Activated CD8-positive, alpha-beta memory T cell treated with anti-CD3 and anti-CD28 coated beads, Interleukin-2, amount 50 U/mL, for 24 hours (primary cell): ENCODE data around the gene C2CD5.
"Not testable (repeated sequence)": the region's sequence is repeated elsewhere in the genome, so short reads cannot be mapped to it uniquely, and the experiment has no call there.

Experiments
- DNase-seq: peaks from one replicate; pipeline ENCODE4 v3.0.0-alpha.2; 2020; ENCODE audit errors: extremely low read depth

The C2CD5 gene

DNA sequence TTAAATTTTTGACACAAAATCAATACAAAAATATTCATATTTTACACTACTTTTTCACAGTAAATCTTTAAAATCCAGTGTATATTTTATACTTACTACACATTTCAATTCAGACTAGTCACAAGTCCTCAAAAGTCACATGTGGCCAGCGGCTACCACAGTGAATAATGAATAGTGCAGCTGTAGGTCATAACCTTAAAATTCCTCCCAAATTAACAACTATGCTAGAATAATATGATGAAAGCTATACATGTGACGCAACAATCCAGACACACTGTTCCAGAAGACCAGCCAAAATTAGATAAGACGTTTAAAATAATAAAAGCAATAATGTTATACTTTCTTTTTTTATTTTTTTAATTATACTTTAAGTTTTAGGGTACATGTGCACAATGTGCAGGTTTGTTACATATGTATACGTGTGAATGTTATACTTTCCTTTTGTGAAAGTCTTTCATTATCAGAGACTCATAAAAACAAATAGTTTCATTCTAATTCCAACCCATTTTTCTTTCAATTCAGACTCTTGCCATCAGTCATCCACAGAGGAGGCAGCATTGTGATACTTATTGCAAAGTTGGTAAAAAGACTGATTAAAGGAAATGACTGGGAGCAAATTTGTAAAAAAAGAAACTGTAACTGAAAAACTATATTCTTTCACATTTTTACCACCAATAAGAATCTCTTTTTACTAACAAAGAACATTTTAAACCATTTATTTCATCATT is 67.0 kb downstream of the C2CD5 start:
- DNase-seq = no peak

DNA sequence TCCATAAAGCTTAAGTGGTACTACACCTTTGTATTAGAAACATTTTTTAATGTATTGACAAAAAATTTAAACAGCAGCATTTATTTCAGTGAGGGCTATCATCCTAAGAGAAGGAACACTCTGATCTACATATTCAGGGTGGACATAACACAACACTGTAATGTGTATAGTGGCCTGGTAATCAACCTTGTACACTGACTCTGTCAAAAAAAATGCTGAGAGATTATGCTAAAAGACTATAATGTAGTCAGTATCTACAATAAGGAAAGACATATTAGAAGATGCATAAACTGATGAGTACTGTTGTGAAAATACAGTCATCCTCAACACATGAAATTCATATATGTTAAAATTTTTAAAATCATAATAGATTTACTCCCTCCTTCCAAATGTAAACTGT is 68.2 kb downstream of the C2CD5 start:
- DNase-seq = no peak

DNA sequence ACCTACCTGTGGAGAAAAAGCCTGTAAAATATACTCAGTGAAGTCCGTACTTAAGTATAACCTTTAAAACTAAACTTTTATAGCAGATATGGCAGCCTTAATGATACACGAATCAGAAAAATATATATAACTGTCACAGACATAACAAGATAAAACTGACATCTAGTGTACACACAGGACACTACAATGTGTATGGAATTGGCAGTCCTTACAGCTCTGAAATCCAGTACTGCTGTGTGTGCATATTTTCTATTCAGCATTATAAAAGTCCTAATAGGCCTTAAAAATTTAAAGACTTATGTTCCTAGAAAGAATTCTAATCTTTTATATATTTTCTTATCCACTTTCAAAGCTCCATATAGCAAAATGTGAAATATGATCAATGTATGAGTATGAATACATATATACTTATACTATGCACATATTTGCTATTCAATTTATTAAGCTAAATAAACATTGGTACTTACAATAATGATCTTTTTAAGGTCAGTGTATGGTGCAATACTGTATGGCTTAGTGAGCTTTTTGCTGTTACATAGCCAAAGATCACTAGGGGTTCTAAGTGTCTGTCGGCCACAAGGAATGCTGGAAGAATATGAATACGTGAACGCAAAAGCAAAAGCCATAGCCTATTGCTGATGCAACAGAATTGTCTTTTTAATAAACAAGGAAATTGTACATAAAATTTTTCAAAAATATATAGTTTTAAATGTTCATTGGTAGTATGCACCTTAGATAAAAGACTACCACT is 69.2 kb downstream of the C2CD5 start:
- no peak for DNase-seq

DNA sequence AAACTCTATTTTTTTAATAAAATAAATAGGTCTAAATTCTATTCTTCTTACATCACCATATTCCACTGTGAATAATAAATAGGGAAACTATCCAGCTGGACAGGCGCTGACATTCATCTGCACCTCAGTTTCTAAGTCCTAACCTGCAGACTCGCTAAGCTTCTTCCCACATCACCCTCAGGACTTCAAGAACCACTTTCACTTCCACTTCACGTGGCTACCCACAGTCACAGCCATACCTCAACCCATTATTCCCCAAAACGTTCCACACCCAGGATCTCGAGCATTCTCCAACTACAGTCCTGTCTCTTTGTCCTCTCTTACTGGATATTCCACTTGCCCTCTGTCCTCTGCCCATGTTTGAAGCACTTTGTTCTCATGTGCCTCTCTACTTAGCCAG is 71.1 kb downstream of the C2CD5 start:
- DNase-seq = no peak

DNA sequence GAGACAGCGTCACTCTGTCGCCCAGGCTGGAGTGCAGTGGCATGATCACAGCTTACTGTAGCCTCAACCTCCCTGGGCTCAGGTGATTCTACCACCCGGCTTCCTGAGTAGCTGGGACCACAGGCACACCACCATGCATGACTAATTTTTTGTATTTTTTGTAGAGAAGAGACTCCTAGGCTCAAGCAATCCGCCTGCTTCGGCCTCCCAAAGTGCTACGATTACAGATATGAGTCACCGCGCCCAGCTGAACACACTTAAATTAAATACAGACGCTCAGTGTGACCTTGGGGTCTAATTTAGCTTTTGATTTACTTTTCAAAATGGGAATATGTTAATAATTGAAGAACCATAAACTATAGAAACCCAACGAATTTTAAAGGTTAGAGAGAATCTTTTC is 77.2 kb downstream of the C2CD5 start:
- DNase-seq = no peak

DNA sequence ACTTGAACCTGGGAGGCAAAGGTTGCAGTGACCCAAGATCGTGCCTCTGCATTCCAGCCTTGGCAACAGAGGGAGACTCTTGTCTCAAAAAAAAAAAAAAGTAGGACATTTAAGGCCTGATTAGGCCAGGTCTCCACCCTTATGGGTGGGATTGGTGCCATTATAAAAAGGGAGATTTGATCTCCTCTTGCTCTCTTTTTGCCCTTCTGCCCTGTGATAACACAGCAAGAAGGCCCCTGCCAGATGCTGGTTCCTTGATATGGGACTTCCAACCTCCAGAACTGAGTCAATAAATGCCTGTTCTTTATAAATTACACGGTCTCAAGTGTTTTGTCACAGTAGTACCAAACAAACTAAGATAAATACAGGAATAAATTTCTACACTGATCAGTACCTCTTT is 81.0 kb downstream of the C2CD5 start:
- no peak for DNase-seq

DNA sequence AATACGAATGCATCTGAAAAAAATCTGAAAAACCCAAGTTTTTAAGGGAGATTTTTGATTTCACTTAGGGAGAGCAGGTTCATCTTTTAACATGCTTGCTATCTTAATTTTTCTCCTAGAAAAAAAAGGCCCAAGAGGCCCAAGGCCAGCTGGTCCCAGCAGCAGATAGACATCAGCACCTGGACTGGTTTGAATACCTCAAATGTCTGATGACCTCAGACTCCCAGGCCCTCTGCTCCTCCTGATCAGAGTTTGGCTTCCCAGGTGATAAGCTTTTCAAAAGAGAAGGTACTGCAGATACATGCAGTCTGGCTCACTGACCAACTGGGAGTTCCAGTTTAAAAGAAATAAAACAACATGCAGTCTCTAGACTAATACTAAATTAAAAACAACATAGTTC is 82.6 kb downstream of the C2CD5 start:
- no peak for DNase-seq

DNA sequence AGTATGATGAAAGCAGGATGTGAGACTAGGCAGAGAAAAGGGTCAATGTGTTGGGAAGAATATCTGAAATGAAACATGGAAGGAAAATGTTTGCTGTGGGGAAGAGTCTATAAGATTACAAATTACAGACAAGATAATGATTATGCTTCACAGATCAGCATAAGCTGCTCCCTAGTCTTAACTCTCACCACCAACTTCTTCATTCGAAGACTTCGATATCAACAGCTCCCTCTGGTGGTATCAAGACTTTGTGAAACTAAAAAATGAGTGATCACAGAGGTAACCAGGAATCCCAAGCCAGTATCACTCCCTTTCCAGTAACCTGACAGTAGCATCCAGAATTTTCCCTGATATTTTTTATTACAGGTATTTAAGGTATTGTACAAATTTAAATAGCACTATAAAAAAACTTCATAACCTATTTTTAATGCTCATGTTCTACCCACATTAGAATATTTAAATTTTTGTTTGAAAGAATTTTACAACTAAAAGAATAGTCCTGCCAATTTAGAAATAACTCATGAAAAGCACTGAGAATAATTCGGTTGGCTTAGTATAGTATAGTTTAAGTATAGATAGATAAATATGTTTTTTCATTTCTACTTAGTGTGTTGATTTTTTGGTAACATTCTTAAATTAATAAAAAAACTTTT is 84.4 kb downstream of the C2CD5 start:
- DNase-seq = no peak

DNA sequence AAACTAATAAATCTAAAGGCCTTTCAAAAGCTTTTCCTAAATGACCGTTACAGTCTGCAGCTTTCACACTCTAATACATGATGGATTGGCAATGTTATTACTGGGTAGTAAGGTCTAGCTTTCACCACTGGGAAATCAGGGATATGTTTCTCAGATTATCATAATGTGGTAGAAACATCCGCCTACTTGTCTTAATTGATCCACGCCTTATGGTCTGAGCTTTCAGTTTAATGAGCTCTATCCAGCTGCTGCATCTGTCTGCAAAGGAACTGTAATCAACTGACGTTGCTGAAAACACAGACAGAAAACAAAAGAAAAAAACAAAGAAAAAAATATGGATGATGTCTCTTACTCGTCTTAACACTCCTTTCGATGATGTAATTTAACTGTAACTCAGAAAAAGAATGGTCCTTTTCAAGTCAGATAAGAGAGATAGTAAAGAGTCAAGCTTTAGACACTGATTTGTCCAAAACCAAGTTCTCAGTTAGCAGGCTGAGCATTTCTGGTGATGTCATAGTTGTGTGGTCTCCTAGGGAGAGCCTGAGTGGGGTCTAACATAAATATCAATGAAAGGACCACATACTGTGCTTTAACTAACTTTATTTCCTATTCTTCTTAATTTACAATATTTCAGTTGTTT is 85.9 kb downstream of the C2CD5 start:
- no peak for DNase-seq

DNA sequence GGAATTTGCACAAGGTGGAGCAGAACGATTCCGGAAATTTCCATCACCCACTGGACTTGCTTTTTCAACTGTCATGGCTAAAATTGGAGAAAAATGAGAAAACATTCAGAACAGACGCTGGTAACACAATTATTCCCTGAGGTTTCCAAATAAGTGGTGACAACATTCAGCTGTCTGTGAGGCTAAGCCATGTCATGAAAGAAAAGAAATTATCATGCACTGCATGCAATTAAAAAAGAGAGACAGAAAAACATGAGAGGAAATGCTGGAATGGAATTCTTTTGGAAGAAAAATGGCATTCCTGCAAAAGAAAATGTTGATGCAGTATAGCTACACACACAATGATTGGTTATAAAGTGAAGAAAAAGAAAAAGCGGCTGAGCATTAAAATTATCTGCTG is 87.3 kb downstream of the C2CD5 start:
- DNase-seq = no peak

DNA sequence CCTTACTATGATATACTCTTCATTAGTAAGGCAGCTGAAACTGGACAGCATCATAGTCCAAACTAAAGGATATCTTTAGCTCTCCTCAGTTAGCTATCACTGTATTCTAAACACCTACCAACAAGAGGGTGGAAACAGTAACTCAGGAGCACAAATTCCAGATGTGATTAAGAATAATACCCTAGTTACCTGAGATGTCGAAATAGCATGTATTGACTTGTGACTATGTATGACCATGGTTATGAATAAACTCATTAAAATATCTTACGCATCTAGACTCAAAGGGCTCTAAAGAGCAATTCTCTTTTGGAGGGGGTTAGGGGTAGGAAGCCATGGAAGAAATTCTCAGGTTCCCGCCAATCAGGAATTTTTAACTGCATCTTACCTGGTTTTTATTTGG is 90.8 kb downstream of the C2CD5 start:
- DNase-seq = no peak

DNA sequence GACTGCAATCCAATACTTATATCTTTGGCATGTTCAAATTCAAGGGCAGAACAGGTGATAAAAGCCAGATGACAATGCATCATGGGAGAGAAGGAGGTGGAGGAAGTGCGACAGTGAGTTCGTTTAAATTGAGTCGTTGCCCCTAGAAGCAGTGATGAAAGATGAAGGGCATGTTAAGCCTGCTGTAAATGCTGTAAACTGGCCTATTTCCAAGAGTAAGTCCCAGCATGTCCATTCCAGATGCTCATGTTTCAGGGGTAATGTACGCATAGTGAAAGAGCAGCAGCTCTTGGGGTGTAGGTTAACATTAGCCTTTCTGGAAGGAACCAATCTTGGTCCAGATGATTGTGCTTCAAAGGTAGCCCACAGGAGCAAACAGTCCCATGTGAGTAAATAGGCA is 97.1 kb downstream of the C2CD5 start:
- no peak for DNase-seq

DNA sequence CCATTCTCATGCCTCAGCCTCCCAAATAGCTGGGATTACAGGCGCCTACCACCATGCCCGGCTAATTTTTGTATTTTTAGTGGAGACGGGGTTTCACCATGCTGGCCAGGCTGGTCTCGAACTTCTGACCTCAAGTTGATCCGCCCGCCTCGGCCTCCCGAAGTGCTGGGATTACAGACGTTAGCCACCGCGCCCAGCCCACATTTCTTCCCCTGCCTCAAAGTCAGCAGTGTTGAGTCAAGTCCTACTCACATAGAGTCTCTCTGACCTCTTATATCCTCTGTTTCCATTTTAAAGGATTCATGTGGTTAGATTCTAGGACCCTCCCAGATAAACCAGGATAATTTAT is 100.1 kb downstream of the C2CD5 start:
- DNase-seq = not testable (repeated sequence)

DNA sequence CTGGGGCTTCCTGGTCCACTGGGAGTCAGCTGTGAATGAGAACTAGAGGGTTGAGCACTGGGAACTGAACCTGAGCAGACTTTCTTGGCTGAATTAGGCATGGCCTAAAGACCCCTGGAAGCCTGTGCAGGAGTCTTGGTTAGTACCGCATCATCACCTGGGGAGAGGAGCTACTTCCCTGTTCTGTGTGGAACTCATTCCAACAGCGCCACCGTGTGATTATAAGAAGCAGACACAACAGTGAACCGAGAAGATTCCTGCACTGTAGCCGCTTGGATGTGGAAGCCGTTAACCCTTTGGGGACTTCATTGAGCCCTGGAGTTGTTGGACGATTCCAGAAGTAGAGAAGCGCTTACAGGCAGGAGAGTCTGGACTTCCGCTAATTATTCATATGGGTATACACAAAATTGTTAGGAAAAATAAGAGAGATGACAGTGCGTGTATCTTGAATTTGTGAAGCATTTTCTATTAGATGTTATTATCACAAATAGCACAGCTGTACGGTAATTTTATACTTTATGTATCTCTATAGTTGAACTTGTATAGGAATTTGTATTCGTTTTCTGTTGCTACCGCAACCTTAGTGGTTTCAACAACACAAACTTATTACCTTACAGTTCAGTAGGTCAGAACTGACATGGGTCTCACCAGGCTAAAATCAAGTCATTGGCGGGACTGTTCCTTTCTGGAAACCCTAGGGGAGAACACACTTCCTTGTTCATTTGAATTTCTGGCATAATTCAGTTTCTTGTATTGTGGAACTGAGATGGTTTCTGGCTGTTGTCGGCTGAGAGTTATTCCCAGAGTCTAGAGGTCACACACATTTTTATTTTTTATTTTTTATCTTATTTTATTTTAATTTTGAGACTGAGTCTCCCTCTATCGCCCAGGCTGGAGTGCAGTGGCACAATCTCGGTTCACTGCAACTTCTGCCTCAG is 100.7 kb downstream of the C2CD5 start:
- peak; percentile 28 for DNase-seq

DNA sequence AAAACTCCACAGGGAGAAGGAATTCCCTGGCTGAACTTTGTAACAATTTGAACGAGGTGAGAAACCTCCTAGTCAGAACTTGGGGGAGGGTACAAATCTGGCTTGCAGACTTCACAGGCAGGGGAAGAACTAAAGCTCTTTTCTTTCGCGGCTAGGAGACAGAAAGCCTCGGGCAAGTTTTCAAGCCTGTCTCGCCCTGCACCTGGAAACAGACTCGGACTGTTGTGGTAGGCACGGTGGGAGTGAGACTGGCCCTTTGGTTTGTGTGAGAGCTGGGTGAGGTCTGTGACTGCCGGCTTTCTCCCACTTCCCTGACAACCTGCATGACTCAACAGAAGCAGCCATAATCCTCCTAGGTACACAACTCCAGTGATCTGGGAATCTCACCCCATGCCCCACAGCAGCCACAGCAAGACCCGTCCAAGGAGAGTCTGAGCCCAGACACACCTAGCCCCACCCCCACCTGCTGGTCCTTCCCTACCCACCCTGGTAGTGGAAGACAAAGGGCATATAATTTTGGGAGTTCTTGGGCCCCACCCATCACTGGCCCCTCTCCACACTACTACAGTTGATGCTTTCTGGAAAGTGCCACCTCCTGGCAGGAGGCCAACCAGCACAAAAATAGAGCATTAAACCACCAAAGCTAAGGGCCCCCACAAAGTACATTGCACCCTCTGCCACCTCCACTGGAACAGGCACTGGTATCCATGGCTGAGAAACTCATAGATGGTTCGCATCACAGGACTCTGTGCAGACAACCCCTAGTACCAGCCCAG is 107.1 kb downstream of the C2CD5 start:
- DNase-seq = no peak

DNA sequence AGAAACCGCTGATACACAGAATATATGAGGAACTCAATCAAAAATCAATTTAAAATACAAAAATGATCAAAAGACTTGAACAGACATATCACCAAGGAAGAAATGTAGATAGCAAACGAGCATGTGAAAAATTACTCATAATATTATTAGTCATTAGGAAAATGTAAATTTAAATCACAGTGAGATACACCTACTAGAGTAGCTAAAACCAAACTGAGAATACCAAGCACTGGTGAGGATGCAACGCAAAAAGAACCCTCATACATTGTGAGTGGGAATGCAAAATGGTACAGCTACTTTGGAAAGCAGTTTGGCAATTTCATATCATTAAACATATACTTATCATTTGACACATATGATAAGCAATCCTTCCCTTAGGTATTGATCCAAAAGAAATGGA is 108.8 kb downstream of the C2CD5 start:
- no peak for DNase-seq

DNA sequence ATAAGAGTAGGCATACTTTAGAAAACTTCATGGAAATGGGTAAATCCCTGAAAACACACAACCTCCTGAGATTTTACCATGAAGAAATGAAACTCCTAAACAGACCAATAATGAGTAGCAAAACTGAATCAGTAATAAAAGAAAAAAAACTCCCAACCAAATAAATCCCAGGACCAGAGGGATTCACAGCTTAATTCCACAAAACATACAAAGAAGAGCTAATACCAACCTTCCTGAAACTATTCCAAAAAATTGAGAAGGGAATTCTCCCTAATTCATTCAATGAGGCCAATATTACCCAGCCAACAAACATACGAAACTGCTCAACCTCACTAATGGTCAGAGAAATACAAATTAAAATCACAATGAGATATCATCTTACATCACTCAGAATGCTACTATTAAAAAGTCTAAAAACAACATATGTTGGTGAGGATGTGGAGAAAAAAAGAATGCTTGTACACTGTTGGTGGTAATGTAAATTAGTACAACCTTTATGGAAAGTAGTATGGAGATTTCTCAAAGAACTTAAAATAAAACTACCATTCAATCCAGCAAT is 112.6 kb downstream of the C2CD5 start:
- no peak for DNase-seq

DNA sequence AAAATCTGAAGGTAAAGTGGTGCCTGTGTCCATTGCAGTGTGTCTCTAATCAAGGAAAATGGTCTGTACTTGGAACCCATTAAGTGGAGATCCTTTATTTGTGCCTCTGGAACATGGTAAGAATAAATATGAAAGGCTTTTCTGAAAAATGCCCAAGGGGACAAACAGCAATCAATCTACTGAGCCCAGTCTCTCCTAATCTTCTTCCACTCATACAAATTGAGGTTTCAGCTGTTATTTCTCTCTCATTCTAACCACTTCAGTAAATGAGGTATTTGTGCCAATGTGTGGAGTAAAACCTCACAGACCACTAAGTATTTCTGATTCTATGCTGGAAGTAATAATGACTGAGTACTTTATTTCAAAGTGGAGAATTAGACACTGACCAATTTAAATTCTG is 127.5 kb downstream of the C2CD5 start:
- no peak for DNase-seq

DNA sequence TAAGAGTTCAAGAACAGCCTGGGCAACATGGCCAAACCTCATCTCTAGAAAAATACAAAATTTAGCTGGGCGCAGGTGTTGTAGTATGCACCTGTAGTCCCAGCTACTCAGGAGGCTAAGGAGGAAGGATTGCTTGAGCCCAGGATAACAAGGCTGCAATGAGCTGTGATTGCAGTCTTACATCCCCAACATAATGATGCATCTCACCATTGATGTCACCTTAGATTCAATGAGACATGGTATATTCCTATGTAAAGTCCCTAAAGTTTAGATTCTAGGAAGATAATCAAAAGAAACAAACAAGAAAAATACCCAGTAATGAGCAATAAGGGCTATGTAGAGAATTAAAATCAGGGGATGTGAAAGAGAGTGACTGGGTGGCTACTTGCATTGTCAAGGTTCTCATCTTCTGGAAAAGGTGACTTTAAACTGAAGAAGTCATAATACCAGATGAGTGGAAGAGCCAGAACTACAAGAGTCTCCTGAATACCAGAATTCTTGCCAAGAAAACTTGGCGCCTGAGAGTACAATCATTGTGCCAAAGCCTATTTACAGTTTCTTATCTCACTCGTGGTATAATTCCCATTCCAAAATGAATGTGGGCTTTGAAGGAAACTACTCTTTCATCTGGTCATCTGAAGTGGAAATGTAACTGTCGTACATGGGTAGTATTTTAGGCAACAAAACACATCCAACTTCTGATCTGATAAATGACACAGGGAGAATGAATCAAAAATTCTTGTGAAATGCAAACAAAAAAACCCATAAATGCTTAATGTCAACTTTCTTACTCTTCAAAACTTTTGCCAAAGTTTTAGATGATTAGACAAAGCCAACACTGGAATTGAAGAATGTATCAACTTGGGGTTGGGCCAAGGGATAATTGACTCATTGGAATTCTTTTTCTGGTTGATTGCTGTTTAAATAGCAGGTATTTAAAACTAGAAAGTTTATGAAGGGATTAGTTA is 128.7 kb downstream of the C2CD5 start:
- no peak for DNase-seq
